HCT116 (cell line): Measurements from ENCODE around the gene RPS6KA2. TPM values are rescaled to one million over a fixed set of nuclear protein-coding genes. Genes with fewer than 3 reads are reported as not detected.

Source experiments
- ATAC-seq: fragments of 200-7000 bp; cut with Tn5 transposase; 2 replicates; pipeline ENCODE4 v1.9.1; 2020; ENCODE audit warnings: mild to moderate bottlenecking, moderate library complexity
- BruUV-seq: library from RNA; stranded (reverse); fragments of 400-500 nt; replicated peaks from 2 replicates; lab custom pipeline; 2021; lab: Mats Ljungman, UMichigan
- CTCF ChIA-PET: fragments of 300-600 bp; sonication (Branson Sonifier 250); formaldehyde crosslinking; loops from one replicate; lab custom pipeline; 2021; ENCODE audit warnings: antibody characterized with exemption; lab: Charles Lee
- POLR2A ChIA-PET: fragments of 300-600, 350-600 bp; sonication (Branson Sonifier 250); formaldehyde crosslinking; loops from one replicate; lab custom pipeline; 2021; ENCODE audit warnings: antibody characterized with exemption; lab: Charles Lee
- RAD21 ChIA-PET, 2 experiments: fragments of 300-600 bp; sonication (Branson Sonifier 250); formaldehyde crosslinking; loops; one replicate each; lab custom pipeline; 2023; ENCODE audit warnings: low total read pairs in 2 of 2; ENCODE audit not compliant: uncharacterized antibody in 2 of 2, unreplicated experiment in 2 of 2, low non-redundant PET in 1 of 2; lab: Charles Lee
- DNase-seq: peaks from one replicate; pipeline ENCODE4 v3.0.0-alpha.2; 2010; ENCODE audit warnings: low read depth, low spot score
- H2AFZ ChIP-seq: fragments of 200-600 bp; shearing (Covaris generic), sonication (generic); 2 replicates; pipeline ENCODE4 v1.6.1; 2017; ENCODE audit warnings: low read depth, mixed run types, mixed read lengths, antibody characterized with exemption, low read length; ENCODE audit not compliant: poor library complexity, severe bottlenecking
- H3K27ac ChIP-seq: 2 replicates; pipeline ENCODE4 v1.5.1; 2012; ENCODE audit warnings: low read depth, low read length
- H3K27me3 ChIP-seq: fragments of 200-600 bp; sonication (generic); 2 replicates; pipeline ENCODE4 v1.6.1; 2016; ENCODE audit warnings: mixed run types, low read length, mixed read lengths; ENCODE audit not compliant: insufficient read depth
- H3K36me3 ChIP-seq, 2 experiments: fragments of 200-500 bp in 1 of 2; fragments of 200-600 bp in 1 of 2; sonication (Bioruptor generic) in 1 of 2; sonication (generic) in 1 of 2; 2 replicates each; pipeline versions ENCODE4 v1.5.1 to v1.6.1; 2014 to 2016; ENCODE audit warnings: low read length in 2 of 2, inconsistent platforms in 1 of 2, mixed read lengths in 1 of 2, mixed run types in 1 of 2; ENCODE audit not compliant: insufficient read depth in 2 of 2, control insufficient read depth in 1 of 2
- H3K4me1 ChIP-seq, 2 experiments: fragments of 200-600 bp in 1 of 2; sonication (generic) in 1 of 2; 2 replicates each; pipeline versions ENCODE4 v1.5.1 to v1.6.1; 2012 to 2017; ENCODE audit warnings: low read length in 2 of 2, inconsistent platforms in 1 of 2, mild to moderate bottlenecking in 1 of 2, mixed read lengths in 1 of 2, mixed run types in 1 of 2, moderate library complexity in 1 of 2; ENCODE audit not compliant: insufficient read depth in 2 of 2, control insufficient read depth in 1 of 2
- H3K4me2 ChIP-seq: fragments of 200-600 bp; sonication (generic); 2 replicates; pipeline ENCODE4 v1.6.1; 2017; ENCODE audit warnings: mixed run types, low read length, mixed read lengths
- H3K4me3 ChIP-seq, 2 experiments: fragments of 200-600 bp in 1 of 2; sonication (generic) in 1 of 2; replicated peaks in 1 of 2; 2 replicates each; pipeline ENCODE4 v1.5.1; 2011 to 2016; ENCODE audit warnings: low read length in 2 of 2, control low read depth in 1 of 2, low read depth in 1 of 2, mild to moderate bottlenecking in 1 of 2, mixed read lengths in 1 of 2, mixed run types in 1 of 2
- H3K79me2 ChIP-seq: fragments of 200-600 bp; sonication (generic); 2 replicates; pipeline ENCODE4 v1.6.1; 2017; ENCODE audit warnings: mild to moderate bottlenecking, mixed run types, low read length, moderate library complexity, mixed read lengths; ENCODE audit not compliant: insufficient read depth
- H3K9ac ChIP-seq: fragments of 200-600 bp; sonication (generic); 2 replicates; pipeline ENCODE4 v1.6.1; 2016; ENCODE audit warnings: low read length, mixed read lengths
- H3K9me2 ChIP-seq: fragments of 200-600 bp; sonication (generic), shearing (Covaris generic); 2 replicates; pipeline ENCODE4 v1.6.1; 2017; ENCODE audit warnings: mixed run types, mild to moderate bottlenecking, moderate library complexity; ENCODE audit not compliant: insufficient read depth
- H3K9me3 ChIP-seq, 2 experiments: fragments of 200-500 bp in 1 of 2; fragments of 200-600 bp in 1 of 2; sonication (Bioruptor generic) in 1 of 2; sonication (generic) in 1 of 2; 2 replicates each; pipeline ENCODE4 v1.6.1; 2014 to 2017; ENCODE audit warnings: low read length in 2 of 2, mixed read lengths in 2 of 2, inconsistent platforms in 1 of 2, low read depth in 1 of 2, mild to moderate bottlenecking in 1 of 2, mixed run types in 1 of 2, moderate library complexity in 1 of 2; ENCODE audit not compliant: control insufficient read depth in 1 of 2, insufficient read depth in 1 of 2
- H4K20me1 ChIP-seq: fragments of 200-600 bp; sonication (generic), shearing (Covaris generic); 2 replicates; pipeline ENCODE4 v1.6.1; 2017; ENCODE audit warnings: mixed run types, mild to moderate bottlenecking, moderate library complexity; ENCODE audit not compliant: insufficient read depth
- ATF3 ChIP-seq: IDR thresholded peaks from 2 replicates; pipeline ENCODE4 v1.6.1; 2012
- CBX3 ChIP-seq: IDR thresholded peaks from 2 replicates; pipeline ENCODE4 v1.6.1; 2012; ENCODE audit warnings: low read depth
- CEBPB ChIP-seq: IDR thresholded peaks from 2 replicates; pipeline ENCODE4 v1.6.1; 2012; ENCODE audit warnings: low read depth
- CTCF ChIP-seq, 3 experiments: fragments of 200-600 bp in 1 of 3; sonication (generic) in 1 of 3; IDR thresholded peaks in 2 of 3; conservative IDR thresholded peaks in 1 of 3; 2 replicates each; pipeline ENCODE4 v1.5.1; 2012 to 2017; ENCODE audit warnings: low read depth in 2 of 3, low read length in 2 of 3, antibody characterized with exemption in 1 of 3, borderline replicate concordance in 1 of 3, control low read depth in 1 of 3, mild to moderate bottlenecking in 1 of 3, mixed read lengths in 1 of 3, mixed run types in 1 of 3, moderate library complexity in 1 of 3; ENCODE audit not compliant: insufficient read depth in 1 of 3
- ELF1 ChIP-seq: IDR thresholded peaks from 2 replicates; pipeline ENCODE4 v1.6.1; 2012; ENCODE audit warnings: low read depth, borderline replicate concordance
- EZH2 ChIP-seq: fragments of 200-600 bp; sonication (generic); IDR thresholded peaks from 2 replicates; pipeline ENCODE4 v1.6.1; 2017; ENCODE audit warnings: antibody characterized with exemption, mixed run types
- EZH2phosphoT487 ChIP-seq: fragments of 200-600 bp; IDR thresholded peaks from 2 replicates; pipeline ENCODE4 v1.6.1; 2018; ENCODE audit warnings: antibody characterized with exemption, borderline replicate concordance
- FOSL1 ChIP-seq: IDR thresholded peaks from 2 replicates; pipeline ENCODE4 v1.6.1; 2012; ENCODE audit warnings: low read depth
- RAD21 ChIP-seq: IDR thresholded peaks from 2 replicates; pipeline ENCODE4 v1.6.1; 2012; ENCODE audit warnings: low read depth, mild to moderate bottlenecking
- REST ChIP-seq: IDR thresholded peaks from 2 replicates; pipeline ENCODE4 v1.6.1; 2012; ENCODE audit warnings: low read depth
- TCF7L2 ChIP-seq: IDR thresholded peaks from 2 replicates; pipeline ENCODE4 v1.7.0; 2011; ENCODE audit warnings: borderline replicate concordance, inconsistent platforms; ENCODE audit not compliant: insufficient read depth, insufficient read length; ENCODE audit errors: extremely low read depth
- ZBTB33 ChIP-seq: IDR thresholded peaks from 2 replicates; pipeline ENCODE4 v1.6.1; 2011; ENCODE audit warnings: mild to moderate bottlenecking, low read length, moderate library complexity; ENCODE audit not compliant: insufficient replicate concordance; ENCODE audit errors: extremely low read depth
- ZFX ChIP-seq: fragments of 450-650 bp; IDR thresholded peaks from 2 replicates; pipeline ENCODE4 v1.6.1; 2017
- ZNF274 ChIP-seq: fragments of 200-500 bp; sonication (Bioruptor generic); IDR thresholded peaks from 2 replicates; pipeline ENCODE4 v1.6.1; 2014; ENCODE audit warnings: mild to moderate bottlenecking, low read depth, low read length, inconsistent platforms
- intact Hi-C: fragments of 100-400 bp; cut with micrococcal nuclease; formaldehyde crosslinking; loops from 2 replicates; pipeline ENCODE4 v1.10.0; 2022
- total RNA-seq: library from RNA; stranded (reverse); gene quantifications from one replicate; pipeline ENCODE4 v1.2.1, GENCODE V29; 2021; ENCODE audit not compliant: unreplicated experiment

RPS6KA2 gene
- total RNA-seq, 1 experiment from 2014 or later = 8.5 TPM

- H3K79me2 ChIP-seq = no peaks in the 10 kb centered on the region
- H3K27me3 ChIP-seq = no peaks in the 10 kb centered on the region
- DNase-seq (no peak), ATAC-seq (no peak)
- ChIA-PET RAD21 (no interaction called here), CTCF (no interaction called here), POLR2A (no interaction called here)
- no peaks in the 10 kb centered on the region for H4K20me1 ChIP-seq
- no peaks in the 10 kb centered on the region for H3K9me2 ChIP-seq
- H3K4me3 ChIP-seq = no peak overlapping the region
- BruUV-seq = no TSS peak
- intact Hi-C loops = loop anchor here (10.0 kb wide), 1 partner anchor 142 kb away; no protein-coding TSS in a partner anchor
- TF ChIP-seq EZH2 (no peak), ELF1 (no peak), ZFX (no peak), ZBTB33 (no peak), FOSL1 (no peak), CEBPB (no peak), TCF7L2 (no peak), CTCF (IDR thresholded peaks at IDR 0.05 in 2 of 3, conservative IDR thresholded peaks at IDR 0.05 in 1 of 3; ENCODE audit: borderline replicate concordance in 1 of 3, insufficient read depth in 1 of 3, low read depth in 2 of 3, low read length in 2 of 3) (no peak), ATF3 (no peak), REST (no peak), CBX3 (no peak), EZH2phosphoT487 (no peak), ZNF274 (no peak), RAD21 (no peak)
- TF ChIP-seq, all 23 proteins: peak for 0
- Histone ChIP-seq H3K36me3 (no peaks in the 10 kb centered on the region), H3K9ac (no peak overlapping the region), H3K27ac (no peak overlapping the region), H3K4me2 (no peak overlapping the region), H3K9me3 (no peaks in the 10 kb centered on the region), H3K4me1 (peaks cover 15 to 24% of the 10 kb centered on the region in 2 experiments), H2AFZ (no peak overlapping the region)
Observed at GRCh38 chr6:166552600-166552999, 74.5 kb downstream of the RPS6KA2 start.
